CD4-positive, alpha-beta memory T cell (primary cell): ENCODE results near the gene AHDC1. TPM values are rescaled to one million over a fixed set of nuclear protein-coding genes. Genes with fewer than 3 reads are reported as not detected.
A peak's percentile ranks its signal among the peaks of the same experiment; 100 is the strongest.

ENCODE experiments used
- CTCF ChIA-PET: fragments of 350-600 bp; sonication (Branson Sonifier 250); formaldehyde crosslinking; loops from one replicate; lab custom pipeline; 2021; ENCODE audit warnings: inconsistent platforms; ENCODE audit not compliant: partially characterized antibody; lab: Charles Lee
- POLR2A ChIA-PET: fragments of 350-600 bp; sonication (Branson Sonifier 250); formaldehyde crosslinking; loops from one replicate; lab custom pipeline; 2021; ENCODE audit not compliant: partially characterized antibody; lab: Charles Lee
- DNase-seq, 5 donors: peaks; one replicate each; pipeline versions ENCODE4 v3.0.0 to v3.0.0-alpha.2; 2020 to 2022; ENCODE audit warnings: mixed read lengths in 1 of 5
- H3K27ac ChIP-seq: one replicate; pipeline ENCODE4 v1.7.0; 2013; ENCODE audit warnings: low read depth, low read length
- H3K27me3 ChIP-seq: 2 replicates; pipeline ENCODE4 v1.7.0; 2013; ENCODE audit warnings: mild to moderate bottlenecking, low read length, moderate library complexity; ENCODE audit not compliant: insufficient read depth
- H3K36me3 ChIP-seq: 2 replicates; pipeline ENCODE4 v1.7.0; 2013; ENCODE audit warnings: mild to moderate bottlenecking, low read length, moderate library complexity; ENCODE audit not compliant: insufficient read depth
- H3K4me1 ChIP-seq: 2 replicates; pipeline ENCODE4 v1.7.0; 2013; ENCODE audit warnings: mild to moderate bottlenecking, low read length, moderate library complexity; ENCODE audit not compliant: insufficient read depth
- H3K4me3 ChIP-seq, 2 donors: one replicate each; pipeline ENCODE4 v1.7.0; 2013; ENCODE audit warnings: low read length in 2 of 2, mild to moderate bottlenecking in 1 of 2
- H3K9me3 ChIP-seq, 2 donors: one replicate each; pipeline ENCODE4 v1.7.0; 2013; ENCODE audit warnings: low read length in 2 of 2, control low read depth in 1 of 2; ENCODE audit not compliant: control insufficient read depth in 1 of 2
- H3K27ac Mint-ChIP-seq, 7 donors: one replicate each; pipeline ENCODE4 v1.8.0; 2020 to 2021; ENCODE audit warnings: mixed read lengths in 7 of 7, mild to moderate bottlenecking in 6 of 7, inconsistent platforms in 3 of 7, moderate library complexity in 3 of 7
- H3K27me3 Mint-ChIP-seq, 2 donors: one replicate each; pipeline ENCODE4 v1.8.0; 2020 to 2021; ENCODE audit warnings: mixed read lengths in 2 of 2
- H3K36me3 Mint-ChIP-seq, 2 donors: one replicate each; pipeline ENCODE4 v1.8.0; 2020 to 2021; ENCODE audit warnings: mixed read lengths in 2 of 2, inconsistent platforms in 1 of 2, mild to moderate bottlenecking in 1 of 2
- H3K4me1 Mint-ChIP-seq, 4 donors: one replicate each; pipeline ENCODE4 v1.8.0; 2020 to 2021; ENCODE audit warnings: mixed read lengths in 4 of 4, mild to moderate bottlenecking in 1 of 4
- H3K4me3 Mint-ChIP-seq, 8 donors: one replicate each; pipeline ENCODE4 v1.8.0; 2020 to 2021; ENCODE audit warnings: mixed read lengths in 8 of 8, mild to moderate bottlenecking in 7 of 8, moderate library complexity in 6 of 8, inconsistent platforms in 3 of 8
- H3K9me3 Mint-ChIP-seq, 8 donors: one replicate each; pipeline ENCODE4 v1.8.0; 2020 to 2021; ENCODE audit warnings: mixed read lengths in 8 of 8, mild to moderate bottlenecking in 5 of 8, inconsistent platforms in 3 of 8, moderate library complexity in 1 of 8
- intact Hi-C: fragments of 100-400 bp; cut with micrococcal nuclease; formaldehyde crosslinking; loops from one replicate; pipeline ENCODE4 v1.15.1; 2023
- polyA plus RNA-seq, 2 donors: library from polyadenylated mRNA; unstranded; fragments of 300-500 nt; fragmentation: Illumina TruSeq; gene quantifications; one replicate each; pipeline ENCODE4 v1.2.3, GENCODE V29; 2021
- total RNA-seq, 2 experiments: library from RNA; stranded (reverse); gene quantifications; one replicate each; pipeline ENCODE4 v1.2.3, GENCODE V29; 2021

AHDC1 gene
- total and polyA plus RNA-seq, 4 experiments from 2014 or later, result 0.02 to 19.2 (median 10.0) TPM

- no peaks in the 10 kb centered on the region for H3K9me3 ChIP-seq
- H3K27me3 ChIP-seq, result no peaks in the 10 kb centered on the region
- DNase-seq, result no peak
- H3K4me1 ChIP-seq, result peaks cover 47% of the 10 kb centered on the region
- no peak overlapping the region for H3K27ac ChIP-seq
- H3K27ac Mint-ChIP-seq, result peak overlapping the region in 2 of 7 donors; percentile 10 to 47
- POLR2A ChIA-PET, result no interaction called here
- CTCF ChIA-PET, result interaction anchor here (1.1 to 2.0 kb wide), 2 partner anchors 18 to 37 kb away, joined by 4 to 10 read pairs; no protein-coding TSS in a partner anchor
- H3K9me3 Mint-ChIP-seq, result no peaks in the 10 kb centered on the region
- H3K4me3 Mint-ChIP-seq, result peak overlapping the region in 2 of 8 donors; percentile 57 to 58
- intact Hi-C loops, result no loop called here
- peaks cover 23 to 33% (median 26%) of the 10 kb centered on the region in 4 donors for H3K4me1 Mint-ChIP-seq
- H3K4me3 ChIP-seq, result no peak overlapping the region
- H3K36me3 ChIP-seq, result no peaks in the 10 kb centered on the region
- H3K27me3 Mint-ChIP-seq, result no peaks in the 10 kb centered on the region
- no peaks in the 10 kb centered on the region for H3K36me3 Mint-ChIP-seq
Observed at GRCh38 chr1:27626031-27626935, 22.3 kb upstream of the AHDC1 start.

GRCh38 chr1:27624467-27625178, 20.7 kb upstream of the AHDC1 start:
- no peaks in the 10 kb centered on the region for H3K9me3 Mint-ChIP-seq
- H3K27ac Mint-ChIP-seq, result no peak overlapping the region
- H3K27me3 Mint-ChIP-seq, result no peaks in the 10 kb centered on the region
- no peaks in the 10 kb centered on the region for H3K36me3 Mint-ChIP-seq
- H3K27ac ChIP-seq, result no peak overlapping the region
- H3K4me3 ChIP-seq, result no peak overlapping the region
- CTCF ChIA-PET, result interaction anchor here (1.1 to 2.0 kb wide), 2 partner anchors 17 to 38 kb away, joined by 4 to 10 read pairs; no protein-coding TSS in a partner anchor
- H3K4me1 Mint-ChIP-seq, result peaks cover 15 to 24% (median 18%) of the 10 kb centered on the region in 4 donors
- no peaks in the 10 kb centered on the region for H3K9me3 ChIP-seq
- no peaks in the 10 kb centered on the region for H3K27me3 ChIP-seq
- no peak overlapping the region for H3K4me3 Mint-ChIP-seq
- DNase-seq, result no peak
- POLR2A ChIA-PET, result no interaction called here
- intact Hi-C loops, result no loop called here
- peaks cover 36% of the 10 kb centered on the region for H3K4me1 ChIP-seq
- no peaks in the 10 kb centered on the region for H3K36me3 ChIP-seq

- H3K9me3 ChIP-seq, result no peaks in the 10 kb centered on the region
- no peak overlapping the region for H3K27ac ChIP-seq
- no peaks in the 10 kb centered on the region for H3K9me3 Mint-ChIP-seq
- peaks cover 30% of the 10 kb centered on the region for H3K4me1 ChIP-seq
- H3K27me3 ChIP-seq, result no peaks in the 10 kb centered on the region
- no peaks in the 10 kb centered on the region for H3K36me3 ChIP-seq
- H3K27me3 Mint-ChIP-seq, result no peaks in the 10 kb centered on the region
- no peak overlapping the region for H3K27ac Mint-ChIP-seq
- H3K4me3 ChIP-seq, result no peak overlapping the region
- ChIA-PET POLR2A (interaction anchor here (1.1 kb wide), 1 partner anchor 39 kb away, joined by 4 read pairs; no protein-coding TSS in a partner anchor), CTCF (interaction anchor here (2.0 kb wide), 1 partner anchor 16 kb away, joined by 10 read pairs; no protein-coding TSS in a partner anchor)
- intact Hi-C loops, result no loop called here
- H3K4me1 Mint-ChIP-seq, result peaks cover 13 to 22% (median 18%) of the 10 kb centered on the region in 4 donors
- no peaks in the 10 kb centered on the region for H3K36me3 Mint-ChIP-seq
- H3K4me3 Mint-ChIP-seq, result peak overlapping the region in 2 of 8 donors; percentile 15 to 26
- no peak for DNase-seq
Observed at GRCh38 chr1:27623327-27624212, 19.6 kb upstream of the AHDC1 start.

- no peaks in the 10 kb centered on the region for H3K27me3 Mint-ChIP-seq
- peaks cover 19 to 29% (median 23%) of the 10 kb centered on the region in 4 donors for H3K4me1 Mint-ChIP-seq
- Histone ChIP-seq H3K4me1 (peaks cover 36% of the 10 kb centered on the region), H3K27ac (no peak overlapping the region), H3K4me3 (no peak overlapping the region), H3K36me3 (no peaks in the 10 kb centered on the region), H3K9me3 (no peaks in the 10 kb centered on the region), H3K27me3 (no peaks in the 10 kb centered on the region)
- no peak for DNase-seq
- no peak overlapping the region for H3K4me3 Mint-ChIP-seq
- POLR2A ChIA-PET, result interaction anchor here (1.1 kb wide), 1 partner anchor 40 kb away, joined by 4 read pairs; no protein-coding TSS in a partner anchor
- intact Hi-C loops, result no loop called here
- no peak overlapping the region for H3K27ac Mint-ChIP-seq
- CTCF ChIA-PET, result no interaction called here
- no peaks in the 10 kb centered on the region for H3K36me3 Mint-ChIP-seq
- no peaks in the 10 kb centered on the region for H3K9me3 Mint-ChIP-seq
Observed at GRCh38 chr1:27622828-27623227, 18.9 kb upstream of the AHDC1 start.

GRCh38 chr1:27621051-27621920, 17.3 kb upstream of the AHDC1 start:
- Histone ChIP-seq H3K4me1 (peaks cover 52% of the 10 kb centered on the region), H3K27me3 (no peaks in the 10 kb centered on the region), H3K27ac (no peak overlapping the region), H3K9me3 (no peaks in the 10 kb centered on the region), H3K36me3 (no peaks in the 10 kb centered on the region), H3K4me3 (no peak overlapping the region)
- intact Hi-C loops, result no loop called here
- CTCF ChIA-PET, result interaction anchor here (0.7 to 18.9 kb wide), 7 partner anchors 8 to 326 kb away, joined by 3 to 550 read pairs (median 3); partner anchors contain the start of genes GPR3 and IFI6
- H3K27ac Mint-ChIP-seq, result peak overlapping the region in 1 of 7 donors; percentile 38
- no peaks in the 10 kb centered on the region for H3K36me3 Mint-ChIP-seq
- POLR2A ChIA-PET, result interaction anchor here (1.3 kb wide), 1 partner anchor 9 kb away, joined by 3 read pairs; no protein-coding TSS in a partner anchor
- no peak for DNase-seq
- H3K4me3 Mint-ChIP-seq, result no peak overlapping the region
- H3K27me3 Mint-ChIP-seq, result no peaks in the 10 kb centered on the region
- no peaks in the 10 kb centered on the region for H3K9me3 Mint-ChIP-seq
- H3K4me1 Mint-ChIP-seq, result peaks cover 33 to 42% (median 36%) of the 10 kb centered on the region in 4 donors
